GM12892 (cell line): ENCODE data around the gene ANKRD63.

Experiments
- DNase-seq: peaks from one replicate; pipeline ENCODE4 v3.0.0; 2011; ENCODE audit not compliant: insufficient read length
- FAIRE-seq: peaks from 2 replicates; lab custom pipeline; 2011; peaks lifted over from hg19 to GRCh38; lab: Jason Lieb, UNC
- POLR2A ChIP-seq: IDR thresholded peaks from 2 replicates; pipeline ENCODE4 v1.6.1; 2011; ENCODE audit warnings: low read depth, low read length, control low read depth
- POLR2AphosphoS5 ChIP-seq: IDR thresholded peaks from 2 replicates; pipeline ENCODE4 v1.6.1; 2011; ENCODE audit warnings: low read depth, low read length, control low read depth
- TAF1 ChIP-seq: IDR thresholded peaks from 2 replicates; pipeline ENCODE4 v1.6.1; 2011; ENCODE audit warnings: low read depth, mild to moderate bottlenecking, control low read depth, low read length, borderline replicate concordance

Gene ANKRD63

DNA sequence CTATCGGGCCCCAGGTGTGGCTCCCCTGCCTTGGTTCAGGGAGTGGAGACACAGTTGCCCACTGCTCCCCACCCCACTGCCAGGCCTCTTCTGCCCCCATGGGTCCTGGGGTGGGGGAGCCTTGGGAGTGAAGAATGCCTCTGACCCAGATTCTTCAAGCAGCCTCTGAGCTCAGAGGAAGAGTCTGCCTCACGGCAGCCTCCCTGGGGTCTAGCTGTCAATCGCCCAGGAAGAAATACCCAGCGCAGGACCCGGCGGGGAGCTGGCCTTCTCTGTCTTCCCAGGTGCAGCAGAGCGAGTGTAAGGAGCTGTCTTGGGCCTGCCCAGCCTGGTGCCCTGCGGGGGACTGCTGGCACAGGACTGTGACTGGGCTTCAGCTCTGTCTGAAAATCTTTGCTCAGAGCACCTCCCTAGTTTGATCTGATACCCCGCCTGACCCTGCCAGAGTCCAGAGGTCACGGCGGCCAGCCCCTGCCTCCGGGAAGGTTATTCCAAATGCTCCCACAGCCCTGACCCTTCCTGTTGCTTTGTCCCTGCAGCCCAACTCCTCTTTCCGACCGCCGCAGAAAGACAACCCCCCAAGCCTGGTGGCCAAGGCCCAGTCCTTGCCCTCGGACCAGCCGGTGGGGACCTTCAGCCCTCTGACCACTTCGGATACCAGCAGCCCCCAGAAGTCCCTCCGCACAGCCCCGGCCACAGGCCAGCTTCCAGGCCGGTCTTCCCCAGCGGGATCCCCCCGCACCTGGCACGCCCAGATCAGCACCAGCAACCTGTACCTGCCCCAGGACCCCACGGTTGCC lies 11.0 kb downstream of the ANKRD63 start:
- FAIRE-seq (no peak), DNase-seq (no peak)

DNA sequence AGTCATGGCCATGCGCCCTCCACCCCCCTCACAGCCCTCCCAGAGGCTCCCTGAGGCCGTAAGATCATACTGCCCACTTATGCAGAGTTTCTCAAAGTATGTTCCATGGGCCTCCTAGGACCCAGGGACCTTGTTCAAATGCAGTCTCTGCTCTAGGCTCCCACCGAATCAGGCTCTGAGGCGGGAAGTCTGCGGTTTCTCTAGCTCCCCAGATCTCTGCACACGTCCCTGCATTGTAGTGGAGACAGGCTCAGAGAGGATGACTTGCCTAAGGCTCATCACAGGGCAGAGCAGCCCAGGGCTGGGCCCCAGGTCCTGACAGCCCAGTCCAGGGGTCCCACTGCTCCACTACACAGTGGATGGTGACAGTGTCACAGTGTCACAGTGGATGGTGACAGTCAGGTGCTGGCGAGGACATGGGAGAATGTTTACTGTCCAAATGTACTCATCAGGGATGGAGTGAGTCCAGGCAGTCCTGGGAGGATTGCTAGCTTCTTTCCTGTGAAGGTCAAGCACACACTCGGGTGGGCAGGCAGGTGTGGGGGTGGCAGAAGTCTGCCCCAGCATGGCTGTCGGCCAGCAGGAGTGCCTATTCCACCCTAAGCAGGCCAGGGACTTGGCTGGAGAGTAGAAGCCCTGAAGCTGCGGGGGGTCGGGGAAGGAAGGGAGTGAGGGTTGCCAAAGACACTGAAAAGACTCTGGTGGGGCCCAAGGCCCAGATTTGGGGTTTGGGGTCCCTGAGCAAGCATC lies 12.4 kb downstream of the ANKRD63 start:
- TF ChIP-seq TAF1 (no peak), POLR2A (no peak), POLR2AphosphoS5 (no peak)
- DNase-seq (no peak), FAIRE-seq (no peak)

More for the DNA sequence above, 11.0 kb downstream of the ANKRD63 start:
- TF ChIP-seq POLR2AphosphoS5 (no peak), TAF1 (no peak), POLR2A (no peak)

DNA sequence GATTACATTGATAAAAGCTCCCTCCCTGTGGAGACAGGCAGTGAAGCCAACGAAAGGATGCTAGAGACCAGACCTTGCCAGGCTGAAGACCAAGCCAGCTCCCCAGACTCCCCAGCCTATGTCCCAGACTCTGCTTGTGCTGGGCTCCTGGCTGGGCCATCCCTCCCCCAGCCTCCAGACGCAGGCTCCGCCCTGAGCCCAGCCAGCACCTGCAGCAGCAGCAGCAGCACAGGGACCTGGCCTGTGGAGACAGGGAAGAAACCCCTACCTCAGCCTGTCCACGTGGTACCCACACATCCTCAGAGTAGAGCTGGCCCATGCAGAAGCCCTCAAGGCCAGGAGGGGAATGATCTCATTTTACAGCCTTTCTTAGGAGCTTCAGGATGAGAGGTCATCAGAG lies 13.3 kb downstream of the ANKRD63 start:
- TF ChIP-seq POLR2A (no peak), POLR2AphosphoS5 (no peak), TAF1 (no peak)
- FAIRE-seq (no peak), DNase-seq (no peak)

DNA sequence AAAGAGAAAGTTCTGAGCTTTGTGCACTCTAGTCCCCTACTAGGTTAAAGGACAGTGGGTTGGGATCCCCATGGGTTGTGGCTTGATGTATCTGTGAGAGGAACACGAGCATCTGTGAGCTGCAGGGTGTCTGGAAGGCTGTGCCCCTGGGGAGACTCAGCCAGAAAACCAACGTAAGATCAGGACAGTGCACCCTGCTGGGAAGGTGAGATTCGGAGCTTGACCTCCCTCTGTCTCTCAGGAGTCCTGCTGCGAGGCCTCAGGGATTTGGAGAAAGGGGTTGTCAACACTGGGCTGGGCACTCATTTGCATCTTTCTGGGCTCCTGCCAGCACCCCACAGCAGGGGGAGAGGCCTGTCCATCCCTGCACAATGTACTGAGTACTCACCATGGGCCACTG lies 15.2 kb downstream of the ANKRD63 start:
- no peak for FAIRE-seq
- TF ChIP-seq POLR2AphosphoS5 (no peak), POLR2A (no peak), TAF1 (no peak)
- no peak for DNase-seq

DNA sequence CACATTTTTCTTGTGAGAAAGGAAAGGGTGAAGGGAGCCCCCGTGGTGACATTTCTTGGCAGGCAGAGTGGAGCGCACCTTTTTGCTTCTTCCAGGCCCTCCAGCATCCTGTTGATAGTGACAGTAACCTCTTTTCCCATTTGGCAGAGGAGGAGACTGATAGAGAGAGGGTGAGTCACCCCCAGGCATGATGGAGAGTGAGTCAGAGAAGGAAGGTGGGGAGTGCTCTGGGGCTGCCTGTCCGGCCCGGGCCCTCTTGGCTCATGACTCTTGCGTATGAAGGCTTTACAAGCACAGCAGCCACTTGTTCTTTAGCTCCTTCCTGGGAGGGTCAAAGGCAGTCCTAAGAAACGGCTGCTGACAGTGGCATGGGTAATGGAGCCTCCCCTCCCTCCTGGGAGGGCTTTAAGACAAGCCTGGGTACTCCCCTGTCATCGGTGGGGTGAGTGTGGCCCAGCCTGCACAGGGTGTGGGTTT lies 16.0 kb downstream of the ANKRD63 start:
- FAIRE-seq (no peak), DNase-seq (no peak)
- TF ChIP-seq TAF1 (no peak), POLR2A (no peak), POLR2AphosphoS5 (no peak)

DNA sequence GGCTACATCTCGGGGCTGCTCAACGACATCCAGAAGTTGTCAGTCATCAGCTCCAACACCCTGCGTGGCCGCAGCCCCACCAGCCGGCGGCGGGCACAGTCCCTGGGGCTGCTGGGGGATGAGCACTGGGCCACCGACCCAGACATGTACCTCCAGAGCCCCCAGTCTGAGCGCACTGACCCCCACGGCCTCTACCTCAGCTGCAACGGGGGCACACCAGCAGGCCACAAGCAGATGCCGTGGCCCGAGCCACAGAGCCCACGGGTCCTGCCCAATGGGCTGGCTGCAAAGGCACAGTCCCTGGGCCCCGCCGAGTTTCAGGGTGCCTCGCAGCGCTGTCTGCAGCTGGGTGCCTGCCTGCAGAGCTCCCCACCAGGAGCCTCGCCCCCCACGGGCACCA lies 17.0 kb downstream of the ANKRD63 start:
- FAIRE-seq (no peak), DNase-seq (no peak)
- TF ChIP-seq POLR2A (no peak), TAF1 (no peak), POLR2AphosphoS5 (no peak)

DNA sequence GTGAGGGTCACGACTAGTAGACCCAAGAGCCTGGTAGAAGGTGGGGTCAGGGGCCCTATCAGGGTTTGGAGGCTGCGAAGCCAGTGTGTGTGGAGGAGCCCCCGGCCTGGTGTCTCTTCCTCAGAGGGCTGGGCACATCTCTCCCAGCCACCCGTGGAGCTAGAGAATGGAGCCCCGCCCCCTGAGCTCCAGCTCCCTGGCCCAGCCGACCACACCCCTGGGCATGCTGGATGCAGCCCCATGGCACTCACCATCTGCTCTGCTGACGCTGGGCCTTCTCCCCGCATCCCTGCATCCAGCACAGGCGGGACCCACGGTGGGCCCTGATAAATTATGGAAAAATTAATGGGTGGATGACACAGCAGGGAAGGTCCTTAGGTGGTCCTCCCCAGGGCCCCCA lies 17.5 kb downstream of the ANKRD63 start:
- no peak for FAIRE-seq

DNA sequence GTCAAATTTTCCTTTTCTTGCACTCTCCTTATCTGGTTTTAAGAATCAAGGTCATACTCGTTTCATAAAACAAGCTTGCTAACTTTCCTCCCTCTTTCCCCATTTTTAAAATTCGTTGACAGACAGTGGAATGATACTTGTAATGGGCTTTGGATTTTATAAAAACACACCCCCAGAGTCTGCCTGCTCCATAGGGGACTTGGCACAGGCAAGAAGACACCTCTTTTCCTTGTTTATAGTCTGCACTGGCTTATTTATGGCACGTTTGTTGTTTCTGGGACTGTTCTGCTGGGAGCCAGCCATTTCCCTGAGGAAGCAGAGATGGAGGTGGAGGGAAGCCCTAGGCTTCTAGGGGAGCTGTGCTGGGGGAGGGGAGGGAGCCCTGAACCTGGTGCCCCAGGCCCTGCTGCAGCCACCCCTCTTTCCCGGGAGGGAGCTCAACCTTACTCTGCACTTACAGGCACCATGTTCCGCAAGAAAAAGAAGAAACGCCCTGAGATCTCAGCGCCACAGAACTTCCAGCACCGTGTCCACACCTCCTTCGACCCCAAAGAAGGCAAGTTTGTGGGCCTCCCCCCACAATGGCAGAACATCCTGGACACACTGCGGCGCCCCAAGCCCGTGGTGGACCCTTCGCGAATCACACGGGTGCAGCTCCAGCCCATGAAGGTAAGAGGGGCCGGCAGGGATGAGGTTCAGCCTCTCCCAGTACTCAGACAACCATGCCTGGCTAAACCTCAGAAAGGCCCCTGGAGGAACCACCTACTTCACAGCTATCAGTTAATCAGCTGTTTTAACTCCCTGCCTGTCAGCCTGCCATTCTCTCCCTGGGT lies 18.3 kb downstream of the ANKRD63 start:
- no peak for FAIRE-seq
- no peak for TF ChIP-seq POLR2AphosphoS5
- no peak for TF ChIP-seq TAF1
- no peak for TF ChIP-seq POLR2A
- DNase-seq: no peak

More for the DNA sequence above, 17.5 kb downstream of the ANKRD63 start:
- no peak for TF ChIP-seq TAF1
- no peak for TF ChIP-seq POLR2A
- TF ChIP-seq POLR2AphosphoS5: no peak
- no peak for DNase-seq

DNA sequence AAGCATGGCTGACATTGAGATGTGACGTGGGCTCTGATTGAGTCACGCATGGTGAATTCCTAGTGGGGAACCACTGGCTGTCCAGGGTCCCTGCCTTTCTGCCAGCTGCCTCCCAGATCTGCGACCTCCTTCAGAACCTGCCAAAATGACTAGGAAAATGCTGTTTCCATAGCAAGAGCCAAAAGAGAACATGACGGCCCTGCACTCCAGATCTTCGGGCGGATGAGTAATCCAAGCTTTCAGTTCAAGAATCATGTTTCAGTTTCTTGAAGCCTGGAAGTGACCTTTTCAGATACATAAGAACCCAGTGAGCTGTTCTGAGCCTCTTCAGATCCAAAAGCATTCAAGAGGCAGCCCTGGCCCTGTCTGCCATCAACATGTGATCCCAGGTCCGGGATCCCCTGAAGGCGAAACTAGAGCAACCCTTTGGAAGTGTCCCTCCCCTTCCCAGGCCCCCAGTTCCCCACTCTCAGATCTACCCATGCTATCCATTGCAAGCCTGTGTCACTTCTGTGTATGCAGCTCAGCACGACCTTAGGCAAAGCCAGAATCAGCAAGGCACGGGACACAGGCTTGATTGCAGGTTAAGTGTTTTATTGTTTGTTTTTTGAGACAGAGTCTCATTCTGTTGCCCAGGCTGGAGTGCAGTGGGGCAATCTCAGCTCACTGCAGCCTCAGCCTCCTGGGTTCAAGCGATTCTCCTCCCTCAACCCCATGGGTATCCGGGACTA lies 19.7 kb downstream of the ANKRD63 start:
- TF ChIP-seq POLR2AphosphoS5: no peak
- no peak for TF ChIP-seq POLR2A
- TF ChIP-seq TAF1: no peak
- DNase-seq (no peak), FAIRE-seq (no peak)

DNA sequence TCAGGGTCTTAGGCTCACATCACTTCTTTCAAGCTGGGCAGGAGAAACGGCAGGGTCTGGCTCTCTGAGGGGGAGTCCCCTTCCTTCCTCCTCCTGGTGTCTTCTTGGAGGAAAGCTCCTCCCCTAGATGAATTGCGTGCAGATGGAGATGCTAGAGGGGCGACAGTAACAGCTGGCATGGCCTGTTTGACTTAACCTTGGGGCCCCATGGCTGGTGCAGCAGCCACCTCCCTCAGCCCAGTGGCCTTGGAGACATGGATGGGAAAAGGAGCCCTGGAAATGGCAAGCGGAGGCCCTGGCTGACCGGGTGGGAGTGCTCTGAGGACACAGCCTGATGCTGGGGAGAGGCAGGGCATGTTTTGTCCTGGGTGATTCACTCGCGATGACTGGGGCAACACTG lies 23.8 kb downstream of the ANKRD63 start:
- no peak for FAIRE-seq
- TF ChIP-seq POLR2A (no peak), POLR2AphosphoS5 (no peak), TAF1 (no peak)

More for the DNA sequence above, 23.8 kb downstream of the ANKRD63 start:
- no peak for DNase-seq
